Measurements from ENCODE around the gene IFITM10. TPM values are rescaled to one million over a fixed set of nuclear protein-coding genes. Genes with fewer than 3 reads are reported as not detected.

IFITM10 gene
- total RNA-seq, 1 experiment from 2014 or later = 2.9 TPM

GRCh38 chr11:1752907-1753228 is 2.5 kb upstream of the IFITM10 start:
- DNase-seq (ENCODE audit: low spot score) = no peak

GRCh38 chr11:1751999-1752906 is 1.9 kb upstream of the IFITM10 start:
- no peak for DNase-seq (ENCODE audit: low spot score)

- DNase-seq (ENCODE audit: low spot score) = no peak
Measured at GRCh38 chr11:1751531-1751921, 1.1 kb upstream of the IFITM10 start.

GRCh38 chr11:1750840-1751530 is 590 bp upstream of the IFITM10 start:
- DNase-seq (ENCODE audit: low spot score) = no peak

- peak; percentile 96 for DNase-seq (ENCODE audit: low spot score)
Measured at GRCh38 chr11:1749395-1750351, 722 bp downstream of the IFITM10 start.

- no peak for DNase-seq (ENCODE audit: low spot score)
Measured at GRCh38 chr11:1748636-1749394, 1.6 kb downstream of the IFITM10 start.

- DNase-seq (ENCODE audit: low spot score) = no peak
Measured at GRCh38 chr11:1747753-1748635, 2.4 kb downstream of the IFITM10 start.

- no peak for DNase-seq (ENCODE audit: low spot score)
Measured at GRCh38 chr11:1746956-1747752, 3.2 kb downstream of the IFITM10 start.

- DNase-seq (ENCODE audit: low spot score) = no peak
Measured at GRCh38 chr11:1746511-1746931, 3.9 kb downstream of the IFITM10 start.

GRCh38 chr11:1745701-1746320 is 4.6 kb downstream of the IFITM10 start:
- DNase-seq (ENCODE audit: low spot score) = no peak

GRCh38 chr11:1744891-1745700 is 5.3 kb downstream of the IFITM10 start:
- no peak for DNase-seq (ENCODE audit: low spot score)

GRCh38 chr11:1744137-1744886 is 6.1 kb downstream of the IFITM10 start:
- DNase-seq (ENCODE audit: low spot score) = no peak

GRCh38 chr11:1743585-1744136 is 6.7 kb downstream of the IFITM10 start:
- no peak for DNase-seq (ENCODE audit: low spot score)

GRCh38 chr11:1742869-1743584 is 7.4 kb downstream of the IFITM10 start:
- no peak for DNase-seq (ENCODE audit: low spot score)

- DNase-seq (ENCODE audit: low spot score) = no peak
Measured at GRCh38 chr11:1742371-1742770, 8.0 kb downstream of the IFITM10 start.

GRCh38 chr11:1741741-1742140 is 8.7 kb downstream of the IFITM10 start:
- DNase-seq (ENCODE audit: low spot score) = no peak
